ENCODE data around the gene OSBPL8. TPM values are rescaled to one million over a fixed set of nuclear protein-coding genes. Genes with fewer than 3 reads are reported as not detected.

OSBPL8 gene
- total and polyA plus RNA-seq, 2 donors (not counting 1 experiment from before 2014, with no cell fraction given): 11.1 to 112 TPM

DNA sequence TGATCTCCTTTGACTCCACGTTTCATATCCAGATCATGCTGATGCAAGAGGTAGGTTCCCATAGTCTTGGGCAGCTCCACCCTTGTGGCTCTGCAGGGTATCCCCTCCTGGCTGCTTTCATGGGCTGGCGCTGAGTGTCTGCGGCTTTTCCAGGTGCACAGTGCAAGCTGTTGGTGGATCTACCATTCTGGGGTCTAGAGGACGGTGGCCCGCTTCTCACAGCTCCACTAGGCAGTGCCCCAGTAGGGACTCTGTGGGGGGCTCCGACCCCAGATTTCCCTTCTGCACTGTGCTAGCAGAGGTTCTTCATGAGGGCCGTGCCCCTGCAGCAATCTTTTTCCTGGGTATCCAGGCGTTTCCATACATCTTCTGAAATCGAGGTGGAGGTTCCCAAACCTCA is 199.3 kb downstream of the OSBPL8 start:
- Mint-ChIP-seq H3K27me3 (no peaks in the 10 kb centered on the region), H3K4me1 (no peaks in the 10 kb centered on the region), H3K9me3 (ENCODE audit: insufficient read depth) (peaks cover 4% of the 10 kb centered on the region), H3K27ac (no peak overlapping the region), H3K4me3 (no peak overlapping the region)
- ATAC-seq (ENCODE audit: low read depth) (no peak), DNase-seq (no peak)
- Histone ChIP-seq H3K9me3 (ENCODE audit: control extremely low read depth in 1 of 3, control insufficient read depth in 2 of 3, insufficient read depth in 1 of 3, low read length in 2 of 3) (peaks cover 1 to 5% (median 2%) of the 10 kb centered on the region in 3 donors), H3K9ac (ENCODE audit: low read length) (no peak overlapping the region), H3K4me1 (ENCODE audit: control insufficient read depth in 2 of 2, insufficient read depth in 2 of 2, low read length in 2 of 2) (no peaks in the 10 kb centered on the region), H3K79me2 (ENCODE audit: control insufficient read depth, insufficient read depth, low read length) (no peaks in the 10 kb centered on the region), H2AFZ (ENCODE audit: insufficient read depth, low read depth, low read length, poor library complexity, severe bottlenecking) (no peak overlapping the region), H3K36me3 (replicated peaks in 1 of 2; ENCODE audit: control extremely low read depth in 1 of 2, control insufficient read depth in 1 of 2, extremely low read depth in 1 of 2, insufficient read depth in 2 of 2, low read length in 1 of 2) (peaks cover 4 to 18% of the 10 kb centered on the region in 2 experiments), H3K4me3 (ENCODE audit: control extremely low read depth in 1 of 5, extremely low read depth in 1 of 5, insufficient read depth in 1 of 5, low read depth in 2 of 5, low read length in 4 of 5) (no peak overlapping the region), H3K4me2 (replicated peaks; ENCODE audit: low read depth, low read length, poor library complexity, severe bottlenecking) (no peak overlapping the region), H3K27ac (ENCODE audit: low read length in 2 of 2) (no peak overlapping the region), H4K20me1 (ENCODE audit: control insufficient read depth, insufficient read depth, low read length, poor library complexity, severe bottlenecking) (no peaks in the 10 kb centered on the region), H3K27me3 (replicated peaks in 1 of 4; ENCODE audit: control extremely low read depth in 1 of 4, control insufficient read depth in 3 of 4, insufficient read depth in 4 of 4, low read length in 3 of 4) (no peaks in the 10 kb centered on the region)
- TF ChIP-seq, protein P1, sequence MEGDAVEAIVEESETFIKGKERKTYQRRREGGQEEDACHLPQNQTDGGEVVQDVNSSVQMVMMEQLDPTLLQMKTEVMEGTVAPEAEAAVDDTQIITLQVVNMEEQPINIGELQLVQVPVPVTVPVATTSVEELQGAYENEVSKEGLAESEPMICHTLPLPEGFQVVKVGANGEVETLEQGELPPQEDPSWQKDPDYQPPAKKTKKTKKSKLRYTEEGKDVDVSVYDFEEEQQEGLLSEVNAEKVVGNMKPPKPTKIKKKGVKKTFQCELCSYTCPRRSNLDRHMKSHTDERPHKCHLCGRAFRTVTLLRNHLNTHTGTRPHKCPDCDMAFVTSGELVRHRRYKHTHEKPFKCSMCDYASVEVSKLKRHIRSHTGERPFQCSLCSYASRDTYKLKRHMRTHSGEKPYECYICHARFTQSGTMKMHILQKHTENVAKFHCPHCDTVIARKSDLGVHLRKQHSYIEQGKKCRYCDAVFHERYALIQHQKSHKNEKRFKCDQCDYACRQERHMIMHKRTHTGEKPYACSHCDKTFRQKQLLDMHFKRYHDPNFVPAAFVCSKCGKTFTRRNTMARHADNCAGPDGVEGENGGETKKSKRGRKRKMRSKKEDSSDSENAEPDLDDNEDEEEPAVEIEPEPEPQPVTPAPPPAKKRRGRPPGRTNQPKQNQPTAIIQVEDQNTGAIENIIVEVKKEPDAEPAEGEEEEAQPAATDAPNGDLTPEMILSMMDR (IDR thresholded peaks at IDR 0.05): no peak
- no peak for TF ChIP-seq EZH2 (IDR thresholded peaks at IDR 0.05; ENCODE audit: borderline replicate concordance, insufficient read depth, low read depth, low read length, poor library complexity, severe bottlenecking)
- WGBS (ENCODE audit: insufficient coverage): 99% methylated on average over 9 of the region's 9 CpGs
- intact Hi-C loops (cut with micrococcal nuclease): no loop called here
- POLR2A ChIA-PET: no interaction called here
- CTCF ChIA-PET: interaction anchor here (1.1 kb wide), 1 partner anchor 13 kb away, joined by 3 read pairs; no protein-coding TSS in a partner anchor

DNA sequence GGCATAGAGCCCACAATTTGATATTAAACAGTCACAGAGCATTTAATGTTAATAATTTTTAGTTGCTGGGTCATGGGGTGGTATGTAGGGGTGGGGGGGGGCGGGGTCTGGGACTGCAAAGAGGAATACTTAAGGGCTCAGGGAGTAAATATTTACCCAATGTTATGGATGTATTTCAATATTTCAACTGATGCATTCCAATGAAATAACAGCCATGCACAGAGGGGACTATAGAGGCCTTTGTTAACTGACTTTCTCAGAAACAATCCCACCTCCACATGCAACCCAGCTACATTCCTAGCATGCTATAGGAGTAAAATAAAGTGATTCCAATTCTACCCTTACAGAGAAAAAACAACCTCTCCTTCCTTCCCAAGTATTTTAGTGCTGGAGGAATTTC is 203.5 kb downstream of the OSBPL8 start:
- Histone ChIP-seq H3K79me2 (ENCODE audit: control insufficient read depth, insufficient read depth, low read length) (no peaks in the 10 kb centered on the region), H3K27ac (ENCODE audit: low read length in 2 of 2) (no peak overlapping the region), H3K9me3 (ENCODE audit: control extremely low read depth in 1 of 3, control insufficient read depth in 2 of 3, insufficient read depth in 1 of 3, low read length in 2 of 3) (no peaks in the 10 kb centered on the region), H3K4me2 (replicated peaks; ENCODE audit: low read depth, low read length, poor library complexity, severe bottlenecking) (no peak overlapping the region), H3K4me1 (ENCODE audit: control insufficient read depth in 2 of 2, insufficient read depth in 2 of 2, low read length in 2 of 2) (no peaks in the 10 kb centered on the region), H4K20me1 (ENCODE audit: control insufficient read depth, insufficient read depth, low read length, poor library complexity, severe bottlenecking) (no peaks in the 10 kb centered on the region), H3K27me3 (replicated peaks in 1 of 4; ENCODE audit: control extremely low read depth in 1 of 4, control insufficient read depth in 3 of 4, insufficient read depth in 4 of 4, low read length in 3 of 4) (no peaks in the 10 kb centered on the region), H3K36me3 (replicated peaks in 1 of 2; ENCODE audit: control extremely low read depth in 1 of 2, control insufficient read depth in 1 of 2, extremely low read depth in 1 of 2, insufficient read depth in 2 of 2, low read length in 1 of 2) (peaks cover 2 to 18% of the 10 kb centered on the region in 2 experiments), H3K4me3 (ENCODE audit: control extremely low read depth in 1 of 5, extremely low read depth in 1 of 5, insufficient read depth in 1 of 5, low read depth in 2 of 5, low read length in 4 of 5) (no peak overlapping the region), H2AFZ (ENCODE audit: insufficient read depth, low read depth, low read length, poor library complexity, severe bottlenecking) (no peak overlapping the region), H3K9ac (ENCODE audit: low read length) (no peak overlapping the region)
- ATAC-seq (ENCODE audit: low read depth) (no peak), DNase-seq (no peak)
- no peak overlapping the region for H3K27ac Mint-ChIP-seq
- no peak overlapping the region for H3K4me3 Mint-ChIP-seq
- no CpG with 5 or more reads among the region's 1 CpG for WGBS (ENCODE audit: insufficient coverage)
- no peaks in the 10 kb centered on the region for H3K9me3 Mint-ChIP-seq (ENCODE audit: insufficient read depth)
- no peaks in the 10 kb centered on the region for H3K27me3 Mint-ChIP-seq
- H3K4me1 Mint-ChIP-seq: no peaks in the 10 kb centered on the region
- intact Hi-C loops (cut with micrococcal nuclease): no loop called here
- no peak for TF ChIP-seq EZH2 (IDR thresholded peaks at IDR 0.05; ENCODE audit: borderline replicate concordance, insufficient read depth, low read depth, low read length, poor library complexity, severe bottlenecking)
- TF ChIP-seq, protein P1 (IDR thresholded peaks at IDR 0.05): no peak
- ChIA-PET POLR2A (no interaction called here), CTCF (interaction anchor here (0.8 kb wide), 1 partner anchor 38 kb away, joined by 3 read pairs; no protein-coding TSS in a partner anchor)

All from B cell (primary cell).